MCF 10A (cell line): ENCODE results near the gene CRADD. TPM values are rescaled to one million over a fixed set of nuclear protein-coding genes. Genes with fewer than 3 reads are reported as not detected.

ENCODE experiments used
- BruUV-seq: library from RNA; stranded (reverse); fragments of 400-500 nt; replicated peaks from 2 replicates; lab custom pipeline; 2021; lab: Mats Ljungman, UMichigan
- CTCF ChIA-PET: fragments of 300-600 bp; sonication (Branson Sonifier 250); formaldehyde crosslinking; extraction: SDS; loops from one replicate; lab custom pipeline; 2021; ENCODE audit warnings: antibody characterized with exemption, inconsistent platforms; lab: Yijun Ruan, JAX
- POLR2A ChIA-PET: fragments of 300-600, 350-650 bp; sonication (Branson Sonifier 250); formaldehyde crosslinking; extraction: SDS; loops from one replicate; lab custom pipeline; 2020; ENCODE audit warnings: antibody characterized with exemption, inconsistent platforms; lab: Yijun Ruan, JAX
- DNase-seq: peaks from one replicate; pipeline ENCODE4 v3.0.0-alpha.2; 2018; ENCODE audit not compliant: unreplicated experiment
- H3K27ac Mint-ChIP-seq: one replicate; pipeline ENCODE4 v1.8.0; 2022; ENCODE audit warnings: mild to moderate bottlenecking, low read depth, mixed read lengths; ENCODE audit not compliant: unreplicated experiment
- H3K27me3 Mint-ChIP-seq: one replicate; pipeline ENCODE4 v1.8.0; 2022; ENCODE audit warnings: mixed read lengths; ENCODE audit not compliant: insufficient read depth, unreplicated experiment
- H3K36me3 Mint-ChIP-seq: one replicate; pipeline ENCODE4 v1.8.0; 2022; ENCODE audit warnings: mild to moderate bottlenecking, moderate library complexity, mixed read lengths; ENCODE audit not compliant: insufficient read depth, unreplicated experiment
- H3K4me1 Mint-ChIP-seq: one replicate; pipeline ENCODE4 v1.8.0; 2022; ENCODE audit warnings: mixed read lengths; ENCODE audit not compliant: insufficient read depth, unreplicated experiment
- H3K4me3 Mint-ChIP-seq: one replicate; pipeline ENCODE4 v1.8.0; 2022; ENCODE audit warnings: mild to moderate bottlenecking, moderate library complexity, mixed read lengths; ENCODE audit not compliant: unreplicated experiment
- H3K9me3 Mint-ChIP-seq: one replicate; pipeline ENCODE4 v1.8.0; 2022; ENCODE audit warnings: mixed read lengths; ENCODE audit not compliant: unreplicated experiment
- intact Hi-C: fragments of 100-400 bp; cut with micrococcal nuclease; formaldehyde crosslinking; loops from 2 replicates; pipeline ENCODE4 v1.14.1; 2022
- total RNA-seq: library from RNA; stranded (reverse); gene quantifications from 2 replicates; pipeline ENCODE4 v1.2.3, GENCODE V29; 2022
- TF ChIP-seq, protein P1 (sequence below): fragments of 200-600 bp; IDR thresholded peaks from one replicate; pipeline ENCODE4 v1.8.0; 2022; ENCODE audit warnings: antibody characterized with exemption, mild to moderate bottlenecking; ENCODE audit not compliant: unreplicated experiment

The CRADD gene
- total RNA-seq, 1 experiment from 2014 or later: 15.4 TPM

DNA sequence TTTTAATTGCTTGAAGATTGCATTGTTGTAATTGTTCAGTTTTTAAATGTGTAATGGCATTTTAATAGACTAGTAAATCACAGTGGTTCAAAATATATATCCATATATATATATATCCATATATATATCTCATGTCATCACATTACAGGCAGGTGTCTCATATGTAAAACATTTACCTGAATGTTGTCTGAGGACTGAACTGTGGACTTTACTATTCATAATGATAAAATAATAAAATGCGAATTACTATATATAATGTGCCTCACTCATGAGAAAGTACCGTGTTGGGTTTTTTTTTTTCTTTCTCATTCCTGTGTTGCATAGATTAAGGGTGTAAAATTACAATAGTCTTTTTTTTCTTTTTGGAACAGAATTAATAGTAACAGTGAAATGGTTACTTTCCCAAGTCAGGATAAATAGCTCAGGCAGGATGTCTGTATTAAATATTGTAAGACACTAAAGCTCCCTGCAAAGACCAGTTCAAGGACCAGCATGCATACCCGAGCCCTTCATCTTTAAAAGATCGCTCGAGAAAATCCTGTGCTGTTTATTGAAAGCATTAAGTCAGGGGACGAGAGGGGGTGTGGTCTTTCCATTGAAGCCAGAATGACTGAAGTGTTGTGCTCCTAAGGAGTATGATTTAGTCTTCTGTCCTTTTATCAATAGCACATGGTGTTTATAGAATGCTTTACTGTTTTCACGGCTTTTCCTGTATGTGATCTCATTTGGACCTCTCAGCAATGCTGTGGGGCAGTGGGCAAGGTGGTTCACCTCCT, 173.5 kb downstream of the CRADD start:
- Mint-ChIP-seq H3K9me3 (no peaks in the 10 kb centered on the region), H3K4me1 (peaks cover 5% of the 10 kb centered on the region), H3K36me3 (no peaks in the 10 kb centered on the region), H3K27ac (no peak overlapping the region), H3K4me3 (no peak overlapping the region), H3K27me3 (no peaks in the 10 kb centered on the region)
- TF ChIP-seq, protein P1, sequence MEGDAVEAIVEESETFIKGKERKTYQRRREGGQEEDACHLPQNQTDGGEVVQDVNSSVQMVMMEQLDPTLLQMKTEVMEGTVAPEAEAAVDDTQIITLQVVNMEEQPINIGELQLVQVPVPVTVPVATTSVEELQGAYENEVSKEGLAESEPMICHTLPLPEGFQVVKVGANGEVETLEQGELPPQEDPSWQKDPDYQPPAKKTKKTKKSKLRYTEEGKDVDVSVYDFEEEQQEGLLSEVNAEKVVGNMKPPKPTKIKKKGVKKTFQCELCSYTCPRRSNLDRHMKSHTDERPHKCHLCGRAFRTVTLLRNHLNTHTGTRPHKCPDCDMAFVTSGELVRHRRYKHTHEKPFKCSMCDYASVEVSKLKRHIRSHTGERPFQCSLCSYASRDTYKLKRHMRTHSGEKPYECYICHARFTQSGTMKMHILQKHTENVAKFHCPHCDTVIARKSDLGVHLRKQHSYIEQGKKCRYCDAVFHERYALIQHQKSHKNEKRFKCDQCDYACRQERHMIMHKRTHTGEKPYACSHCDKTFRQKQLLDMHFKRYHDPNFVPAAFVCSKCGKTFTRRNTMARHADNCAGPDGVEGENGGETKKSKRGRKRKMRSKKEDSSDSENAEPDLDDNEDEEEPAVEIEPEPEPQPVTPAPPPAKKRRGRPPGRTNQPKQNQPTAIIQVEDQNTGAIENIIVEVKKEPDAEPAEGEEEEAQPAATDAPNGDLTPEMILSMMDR: no peak
- intact Hi-C loops: no loop called here
- CTCF ChIA-PET: interaction anchor here (0.6 to 0.7 kb wide), 2 partner anchors 59 to 96 kb away, joined by 3 read pairs; no protein-coding TSS in a partner anchor
- DNase-seq: no peak
- POLR2A ChIA-PET: interaction anchor here (1.0 kb wide), 1 partner anchor 9 kb away, joined by 3 read pairs; no protein-coding TSS in a partner anchor
- BruUV-seq: no TSS peak

DNA sequence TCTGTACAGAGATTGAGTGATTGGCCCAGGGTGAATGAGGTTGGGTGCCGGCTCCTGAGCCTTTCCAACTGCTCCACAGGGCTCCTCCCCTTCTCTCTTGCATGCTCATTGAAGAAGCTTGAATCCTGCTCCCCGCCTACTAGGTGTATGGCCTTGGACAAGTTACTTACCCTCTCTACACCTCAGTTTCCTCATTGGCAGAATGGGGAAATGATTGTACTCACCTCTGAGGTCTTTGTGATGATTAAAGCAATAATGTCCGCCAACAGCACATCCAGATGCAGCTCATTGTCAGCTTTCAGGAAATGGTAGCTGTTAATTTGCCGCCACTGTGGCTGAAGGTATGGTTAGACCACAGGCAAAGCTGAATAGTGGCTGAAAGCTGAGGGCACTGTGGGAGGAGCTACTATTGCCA, 174.1 kb downstream of the CRADD start:
- no TSS peak for BruUV-seq
- H3K27ac Mint-ChIP-seq: no peak overlapping the region
- DNase-seq: no peak
- POLR2A ChIA-PET: interaction anchor here (1.0 kb wide), 1 partner anchor 9 kb away, joined by 3 read pairs; no protein-coding TSS in a partner anchor
- H3K9me3 Mint-ChIP-seq: no peaks in the 10 kb centered on the region
- no peaks in the 10 kb centered on the region for H3K27me3 Mint-ChIP-seq
- H3K36me3 Mint-ChIP-seq: no peaks in the 10 kb centered on the region
- CTCF ChIA-PET: interaction anchor here (0.7 kb wide), 1 partner anchor 59 kb away, joined by 3 read pairs; no protein-coding TSS in a partner anchor
- H3K4me3 Mint-ChIP-seq: no peak overlapping the region
- H3K4me1 Mint-ChIP-seq: peaks cover 5% of the 10 kb centered on the region
- intact Hi-C loops: no loop called here
- TF ChIP-seq, protein P1: no peak

DNA sequence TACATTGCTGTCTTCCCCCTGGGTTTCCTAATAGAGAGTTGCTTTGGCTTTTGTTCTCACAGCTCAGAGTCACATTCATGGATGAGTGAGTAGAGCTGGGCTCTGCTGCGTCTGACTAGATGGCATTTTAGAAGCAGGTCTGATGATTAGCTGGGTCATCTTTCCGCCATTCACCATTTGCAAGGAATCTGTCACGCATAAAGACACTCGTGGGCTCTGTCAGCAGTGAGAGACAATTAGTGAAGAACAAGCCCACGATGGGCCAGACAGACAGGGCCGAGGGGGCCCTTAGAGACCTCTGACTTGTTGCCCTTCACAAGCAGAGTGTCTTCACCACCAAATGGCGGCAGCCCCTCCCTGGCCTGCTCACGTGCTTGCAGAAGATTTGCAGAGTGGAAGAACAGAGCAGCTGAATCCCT, 175.0 kb downstream of the CRADD start:
- intact Hi-C loops: no loop called here

More for the DNA sequence above, 175.0 kb downstream of the CRADD start:
- Mint-ChIP-seq H3K9me3 (no peaks in the 10 kb centered on the region), H3K27me3 (no peaks in the 10 kb centered on the region), H3K27ac (no peak overlapping the region), H3K4me3 (no peak overlapping the region), H3K4me1 (peaks cover 5% of the 10 kb centered on the region), H3K36me3 (no peaks in the 10 kb centered on the region)
- POLR2A ChIA-PET: no interaction called here
- DNase-seq: no peak
- TF ChIP-seq, protein P1: no peak
- CTCF ChIA-PET: no interaction called here
- BruUV-seq: no TSS peak
